Hepatocyte (in vitro differentiated cells): ENCODE data around the gene ZNF436. TPM values are rescaled to one million over a fixed set of nuclear protein-coding genes. Genes with fewer than 3 reads are reported as not detected.

Experiments
- DNase-seq: peaks from one replicate; pipeline ENCODE4 v3.0.0-alpha.2; 2016; ENCODE audit warnings: low spot score
- H2AFZ ChIP-seq: fragments of 200-600 bp; sonication (generic); 2 replicates; pipeline ENCODE4 v1.6.0; 2016; ENCODE audit warnings: antibody characterized with exemption, mild to moderate bottlenecking
- H3K27ac ChIP-seq: fragments of 200-600 bp; sonication (generic); 2 replicates; pipeline ENCODE4 v1.5.1; 2016; ENCODE audit warnings: mild to moderate bottlenecking
- H3K27me3 ChIP-seq: fragments of 200-600 bp; sonication (generic); 2 replicates; pipeline ENCODE4 v1.6.1; 2016
- H3K36me3 ChIP-seq: fragments of 200-600 bp; sonication (generic); replicated peaks from 2 replicates; pipeline ENCODE4 v1.5.1; 2016; ENCODE audit warnings: low read depth; ENCODE audit not compliant: insufficient read depth
- H3K4me1 ChIP-seq: fragments of 200-600 bp; sonication (generic); 2 replicates; pipeline ENCODE4 v1.5.1; 2016; ENCODE audit warnings: mild to moderate bottlenecking, moderate library complexity; ENCODE audit not compliant: insufficient read depth
- H3K4me2 ChIP-seq: fragments of 200-600 bp; sonication (generic); 2 replicates; pipeline ENCODE4 v1.6.0; 2016
- H3K4me3 ChIP-seq: fragments of 200-600 bp; sonication (generic); 2 replicates; pipeline ENCODE4 v1.5.1; 2016; ENCODE audit warnings: mild to moderate bottlenecking
- H3K79me2 ChIP-seq: fragments of 200-600 bp; sonication (generic); 2 replicates; pipeline ENCODE4 v1.6.0; 2017; ENCODE audit warnings: mild to moderate bottlenecking
- H3K9me2 ChIP-seq: fragments of 200-600 bp; sonication (generic); replicated peaks from 2 replicates; pipeline ENCODE4 v1.6.0; 2017; ENCODE audit warnings: mild to moderate bottlenecking; ENCODE audit not compliant: insufficient read depth
- H3K9me3 ChIP-seq: fragments of 200-600 bp; sonication (generic); 2 replicates; pipeline ENCODE4 v1.5.1; 2016; ENCODE audit warnings: low read depth, mild to moderate bottlenecking
- H4K20me1 ChIP-seq: fragments of 200-600 bp; sonication (generic); 2 replicates; pipeline ENCODE4 v1.6.0; 2016; ENCODE audit warnings: mild to moderate bottlenecking; ENCODE audit not compliant: insufficient read depth, poor library complexity, severe bottlenecking
- EZH2 ChIP-seq: fragments of 200-600 bp; sonication (generic); IDR thresholded peaks from 2 replicates; pipeline ENCODE4 v1.6.1; 2016; ENCODE audit warnings: antibody characterized with exemption, mild to moderate bottlenecking, borderline replicate concordance
- EZH2phosphoT487 ChIP-seq: fragments of 200-600 bp; sonication (generic); IDR thresholded peaks from one replicate; pipeline ENCODE4 v1.6.1; 2018; ENCODE audit warnings: antibody characterized with exemption, mild to moderate bottlenecking, low read depth, moderate library complexity; ENCODE audit not compliant: unreplicated experiment, severe bottlenecking
- WGBS: methylation state at CpG from one replicate; pipeline ENCODE4 v1.1.6; 2016; ENCODE audit warnings: low lambda C conversion rate; ENCODE audit errors: missing lambda C conversion rate; 5-methylcytosine and 5-hydroxymethylcytosine counted together
- polyA plus RNA-seq: library from polyadenylated mRNA; unstranded; fragments of >200 nt; fragmentation: Nextera tagmentation; extraction: Ambion mirVana; gene quantifications from 2 replicates; pipeline ENCODE4 v1.2.1, GENCODE V29; 2016
- total RNA-seq: library from RNA; depleted of rRNA; stranded (reverse); fragments of >200 nt; gene quantifications from 2 replicates; pipeline ENCODE4 v1.2.3, GENCODE V29; 2014
- TF ChIP-seq, protein P1 (sequence below): fragments of 200-600 bp; sonication (generic); IDR thresholded peaks from 2 replicates; pipeline ENCODE4 v1.5.1; 2016; ENCODE audit warnings: antibody characterized with exemption, mild to moderate bottlenecking; ENCODE audit not compliant: poor library complexity

ZNF436 gene
- total and polyA plus RNA-seq, 2 experiments from 2014 or later, result 7.5 to 15.5 TPM

DNA sequence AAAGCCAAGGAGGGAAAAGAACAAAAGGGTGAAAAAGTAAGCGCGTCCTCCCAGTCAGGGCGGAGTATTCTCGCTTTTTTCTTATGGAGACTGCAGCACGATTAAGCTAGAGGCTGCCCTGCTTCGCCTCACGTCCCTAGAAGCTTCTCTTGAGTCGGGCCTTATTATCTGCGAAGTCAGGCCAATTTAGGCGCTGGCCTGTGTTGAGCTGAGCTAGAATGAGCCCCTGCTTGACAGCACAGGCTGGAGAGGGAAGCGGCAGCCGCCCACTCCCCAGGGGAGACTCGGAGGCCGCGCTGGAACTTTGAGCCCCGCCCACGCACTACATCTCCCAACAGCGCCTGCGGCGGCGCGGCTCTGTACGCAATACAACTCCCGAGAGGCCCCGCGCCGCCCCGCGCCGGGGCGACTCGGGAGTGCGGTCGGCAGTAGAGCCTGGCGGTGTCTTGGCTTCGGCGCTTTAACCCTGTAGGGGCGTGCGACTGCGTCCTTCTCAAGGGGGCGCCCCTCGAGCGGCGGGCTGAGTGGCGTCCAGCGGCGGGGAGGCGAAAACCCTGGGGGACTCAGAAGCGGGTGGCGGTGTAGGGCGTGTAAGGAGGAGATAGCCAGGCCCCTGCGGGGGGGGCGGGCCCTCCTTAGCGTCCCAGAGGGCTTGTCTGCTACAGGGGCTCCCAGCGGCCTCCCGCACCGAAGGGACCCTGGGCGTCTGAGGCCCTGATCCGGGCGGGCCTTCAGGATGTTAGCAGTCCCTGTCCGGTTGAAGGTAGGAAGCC, 888 bp downstream of the ZNF436 start:
- H3K9me2 ChIP-seq, result no peaks in the 10 kb centered on the region
- H3K4me1 ChIP-seq, result peaks cover 28% of the 10 kb centered on the region
- H3K36me3 ChIP-seq, result peaks cover 15% of the 10 kb centered on the region
- peak overlapping the region; percentile 98 for H2AFZ ChIP-seq
- H3K9me3 ChIP-seq, result peaks cover 14% of the 10 kb centered on the region
- H4K20me1 ChIP-seq, result no peaks in the 10 kb centered on the region
- peak overlapping the region; percentile 84 for H3K4me3 ChIP-seq
- TF ChIP-seq EZH2, result no peak
- TF ChIP-seq, protein P1, sequence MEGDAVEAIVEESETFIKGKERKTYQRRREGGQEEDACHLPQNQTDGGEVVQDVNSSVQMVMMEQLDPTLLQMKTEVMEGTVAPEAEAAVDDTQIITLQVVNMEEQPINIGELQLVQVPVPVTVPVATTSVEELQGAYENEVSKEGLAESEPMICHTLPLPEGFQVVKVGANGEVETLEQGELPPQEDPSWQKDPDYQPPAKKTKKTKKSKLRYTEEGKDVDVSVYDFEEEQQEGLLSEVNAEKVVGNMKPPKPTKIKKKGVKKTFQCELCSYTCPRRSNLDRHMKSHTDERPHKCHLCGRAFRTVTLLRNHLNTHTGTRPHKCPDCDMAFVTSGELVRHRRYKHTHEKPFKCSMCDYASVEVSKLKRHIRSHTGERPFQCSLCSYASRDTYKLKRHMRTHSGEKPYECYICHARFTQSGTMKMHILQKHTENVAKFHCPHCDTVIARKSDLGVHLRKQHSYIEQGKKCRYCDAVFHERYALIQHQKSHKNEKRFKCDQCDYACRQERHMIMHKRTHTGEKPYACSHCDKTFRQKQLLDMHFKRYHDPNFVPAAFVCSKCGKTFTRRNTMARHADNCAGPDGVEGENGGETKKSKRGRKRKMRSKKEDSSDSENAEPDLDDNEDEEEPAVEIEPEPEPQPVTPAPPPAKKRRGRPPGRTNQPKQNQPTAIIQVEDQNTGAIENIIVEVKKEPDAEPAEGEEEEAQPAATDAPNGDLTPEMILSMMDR, result peak; percentile 20
- under 1% methylated on average over 51 of the region's 61 CpGs for WGBS
- H3K27ac ChIP-seq, result peak overlapping the region; percentile 97
- no peaks in the 10 kb centered on the region for H3K27me3 ChIP-seq
- peaks cover 66% of the 10 kb centered on the region for H3K79me2 ChIP-seq
- H3K4me2 ChIP-seq, result peak overlapping the region; percentile 87
- peak; percentile 99 for DNase-seq

DNA sequence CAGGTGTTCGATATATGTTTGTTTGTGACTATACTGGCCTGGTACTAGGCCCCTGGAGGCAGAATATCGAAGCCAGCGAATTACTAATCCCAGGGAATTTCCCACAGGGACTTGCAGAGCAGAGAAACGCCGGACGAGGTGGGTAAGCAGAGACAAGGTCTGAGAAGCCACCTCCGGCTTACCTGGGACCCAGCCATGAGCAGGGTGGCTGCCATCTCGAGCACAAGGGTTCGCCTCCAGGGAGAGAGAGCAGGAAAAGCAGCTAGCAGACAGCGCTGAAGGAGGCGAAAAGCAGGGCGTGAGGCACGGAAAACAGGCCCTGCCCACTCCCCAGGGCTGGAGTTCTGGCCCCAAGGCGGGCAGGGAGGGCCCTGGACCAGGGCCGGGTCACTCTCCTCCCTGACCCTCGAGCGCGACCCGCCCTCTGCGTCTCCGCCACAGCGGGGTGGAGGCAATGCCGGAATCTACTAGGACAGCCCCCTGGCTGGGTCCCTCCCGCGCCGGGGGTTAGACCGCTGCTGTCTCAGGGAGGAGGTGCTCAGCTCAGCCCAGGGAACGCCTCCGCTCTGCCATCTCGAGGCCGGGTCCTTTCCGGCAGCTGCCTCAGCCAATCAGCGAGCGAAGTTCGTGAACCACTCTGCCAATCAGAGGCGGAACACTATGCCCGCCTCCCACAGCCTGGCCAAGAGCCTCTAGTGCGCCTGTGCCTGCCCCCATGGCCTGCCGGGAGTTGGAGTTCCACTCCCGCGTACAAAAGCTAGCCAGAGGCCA, 1.7 kb downstream of the ZNF436 start:
- no peaks in the 10 kb centered on the region for H3K27me3 ChIP-seq
- whole genome bisulfite sequencing, result 7% methylated on average over 33 of the region's 41 CpGs
- no peaks in the 10 kb centered on the region for H4K20me1 ChIP-seq
- peaks cover 21% of the 10 kb centered on the region for H3K9me3 ChIP-seq
- peak overlapping the region; percentile 97 for H3K27ac ChIP-seq
- H3K79me2 ChIP-seq, result peaks cover 67% of the 10 kb centered on the region
- H3K9me2 ChIP-seq, result no peaks in the 10 kb centered on the region
- peak overlapping the region; percentile 87 for H3K4me2 ChIP-seq
- TF ChIP-seq EZH2, result no peak
- peak overlapping the region; percentile 84 for H3K4me3 ChIP-seq
- H3K4me1 ChIP-seq, result peaks cover 28% of the 10 kb centered on the region
- DNase-seq, result peak; percentile 99
- peak overlapping the region; percentile 98 for H2AFZ ChIP-seq
- peaks cover 18% of the 10 kb centered on the region for H3K36me3 ChIP-seq

DNA sequence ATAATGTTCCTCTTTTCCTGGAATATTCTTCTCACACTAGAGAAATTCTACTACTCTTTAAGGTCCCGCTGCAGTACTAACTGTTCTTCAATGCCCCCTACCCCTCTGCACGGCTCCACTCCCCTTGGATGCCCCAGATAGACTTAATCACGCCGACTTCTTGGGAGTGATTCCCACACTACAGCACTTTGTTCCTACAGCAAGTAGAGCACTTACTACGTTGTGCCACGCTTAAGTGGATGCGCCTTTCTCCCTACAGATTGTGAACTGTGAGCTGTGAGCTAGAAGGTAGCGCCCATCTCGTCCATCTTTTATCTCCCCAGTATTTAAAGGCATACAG, 2.2 kb downstream of the ZNF436 start:
- H3K4me3 ChIP-seq, result peak overlapping the region; percentile 32
- H3K4me1 ChIP-seq, result peaks cover 28% of the 10 kb centered on the region
- peaks cover 65% of the 10 kb centered on the region for H3K79me2 ChIP-seq
- H3K4me2 ChIP-seq, result peak overlapping the region; percentile 77
- TF ChIP-seq, protein P1, result no peak
- no peak for TF ChIP-seq EZH2
- TF ChIP-seq EZH2phosphoT487, result no peak
- DNase-seq, result no peak
- H3K36me3 ChIP-seq, result peaks cover 24% of the 10 kb centered on the region
- no peaks in the 10 kb centered on the region for H4K20me1 ChIP-seq
- H3K9me2 ChIP-seq, result no peaks in the 10 kb centered on the region
- peaks cover 27% of the 10 kb centered on the region for H3K9me3 ChIP-seq
- H2AFZ ChIP-seq, result peak overlapping the region; percentile 30
- H3K27me3 ChIP-seq, result no peaks in the 10 kb centered on the region
- 76% methylated on average over 9 of the region's 9 CpGs for WGBS
- H3K27ac ChIP-seq, result peak overlapping the region; percentile 83

DNA sequence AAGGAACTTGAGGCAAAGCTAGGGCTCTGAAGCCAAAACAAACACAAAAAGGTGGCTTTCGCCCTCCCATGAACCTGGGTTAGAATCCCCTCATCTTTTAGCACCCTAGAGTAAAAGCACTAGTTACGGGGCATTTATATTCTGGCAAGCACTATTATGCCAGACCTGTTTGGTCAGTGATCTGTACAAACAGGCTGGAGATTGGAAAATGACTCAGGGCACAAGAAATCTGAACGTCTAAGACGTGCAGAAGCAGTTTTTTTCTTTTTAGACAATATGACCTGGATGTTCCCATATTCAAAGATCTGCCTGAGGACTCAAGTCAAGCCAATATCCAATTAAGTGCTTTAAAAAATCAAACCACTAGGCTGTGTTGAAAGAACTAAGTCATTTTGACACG, 3.0 kb downstream of the ZNF436 start:
- Histone ChIP-seq H3K4me1 (peaks cover 24% of the 10 kb centered on the region), H4K20me1 (no peaks in the 10 kb centered on the region), H3K9me2 (no peaks in the 10 kb centered on the region), H3K4me3 (no peak overlapping the region), H2AFZ (no peak overlapping the region), H3K36me3 (peaks cover 32% of the 10 kb centered on the region), H3K79me2 (peaks cover 65% of the 10 kb centered on the region), H3K27me3 (no peaks in the 10 kb centered on the region), H3K4me2 (peak overlapping the region; percentile 77), H3K9me3 (peaks cover 35% of the 10 kb centered on the region), H3K27ac (no peak overlapping the region)
- no peak for DNase-seq
- WGBS, result 82% methylated on average over 5 of the region's 5 CpGs
- TF ChIP-seq EZH2 (no peak), EZH2phosphoT487 (no peak)
- TF ChIP-seq, protein P1, result no peak
